Measurements from ENCODE around the gene RAMP1.

RAMP1 gene

GRCh38 chr2:237895544-237896506 is 36.4 kb downstream of the RAMP1 start:
- DNase-seq (ENCODE audit: low read depth), result no peak
- no peak for TF ChIP-seq CTCF (conservative IDR thresholded peaks at IDR 0.05; ENCODE audit: low read depth, low read length)
- no peak overlapping the region for H3K4me3 ChIP-seq (ENCODE audit: low read depth, low read length)

GRCh38 chr2:237896507-237896892 is 37.1 kb downstream of the RAMP1 start:
- no peak overlapping the region for H3K4me3 ChIP-seq (ENCODE audit: low read depth, low read length)
- no peak for TF ChIP-seq CTCF (conservative IDR thresholded peaks at IDR 0.05; ENCODE audit: low read depth, low read length)
- DNase-seq (ENCODE audit: low read depth), result peak; percentile 46

DNA sequence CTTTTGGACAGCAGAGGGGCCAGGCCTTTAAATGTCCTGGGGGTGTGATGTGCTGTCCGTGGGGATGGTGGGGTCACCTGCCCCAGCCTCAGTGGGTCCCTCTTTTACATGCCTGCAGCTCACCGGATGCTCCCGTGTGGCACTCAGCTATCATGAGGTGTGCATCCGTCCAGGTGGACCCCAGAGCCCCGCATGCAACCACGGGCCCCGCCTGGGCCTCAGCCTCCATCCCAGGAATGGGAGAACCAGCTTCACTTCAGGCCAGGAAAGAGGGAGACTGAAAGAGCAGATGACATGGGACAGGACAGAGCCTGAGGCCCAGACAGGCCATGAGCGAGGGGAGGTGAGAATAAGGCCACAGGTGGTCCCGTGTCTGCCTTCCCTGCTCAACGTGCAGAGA is 37.5 kb downstream of the RAMP1 start:
- DNase-seq (ENCODE audit: low read depth), result no peak
- no peak overlapping the region for H3K4me3 ChIP-seq (ENCODE audit: low read depth, low read length)
- TF ChIP-seq CTCF (conservative IDR thresholded peaks at IDR 0.05; ENCODE audit: low read depth, low read length), result no peak

DNA sequence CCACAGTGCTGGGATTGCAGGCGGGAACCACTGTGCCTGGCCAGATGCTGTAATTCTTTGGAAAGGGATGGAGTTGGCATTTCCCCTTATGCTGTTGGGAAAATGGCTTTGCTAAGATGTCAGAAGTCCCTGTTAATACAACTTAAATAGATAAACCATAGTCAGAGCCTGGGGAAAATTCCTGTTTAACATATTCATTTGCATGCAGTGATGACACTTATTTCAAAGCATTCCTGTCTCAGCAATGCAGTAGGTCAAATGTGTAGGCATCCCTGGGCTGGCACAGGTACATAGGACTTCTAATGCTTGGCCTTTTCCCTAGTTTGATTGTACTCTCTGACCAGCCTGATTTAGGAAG is 38.6 kb downstream of the RAMP1 start:
- no peak overlapping the region for H3K4me3 ChIP-seq (ENCODE audit: low read depth, low read length)
- no peak for DNase-seq (ENCODE audit: low read depth)
- no peak for TF ChIP-seq CTCF (conservative IDR thresholded peaks at IDR 0.05; ENCODE audit: low read depth, low read length)

DNA sequence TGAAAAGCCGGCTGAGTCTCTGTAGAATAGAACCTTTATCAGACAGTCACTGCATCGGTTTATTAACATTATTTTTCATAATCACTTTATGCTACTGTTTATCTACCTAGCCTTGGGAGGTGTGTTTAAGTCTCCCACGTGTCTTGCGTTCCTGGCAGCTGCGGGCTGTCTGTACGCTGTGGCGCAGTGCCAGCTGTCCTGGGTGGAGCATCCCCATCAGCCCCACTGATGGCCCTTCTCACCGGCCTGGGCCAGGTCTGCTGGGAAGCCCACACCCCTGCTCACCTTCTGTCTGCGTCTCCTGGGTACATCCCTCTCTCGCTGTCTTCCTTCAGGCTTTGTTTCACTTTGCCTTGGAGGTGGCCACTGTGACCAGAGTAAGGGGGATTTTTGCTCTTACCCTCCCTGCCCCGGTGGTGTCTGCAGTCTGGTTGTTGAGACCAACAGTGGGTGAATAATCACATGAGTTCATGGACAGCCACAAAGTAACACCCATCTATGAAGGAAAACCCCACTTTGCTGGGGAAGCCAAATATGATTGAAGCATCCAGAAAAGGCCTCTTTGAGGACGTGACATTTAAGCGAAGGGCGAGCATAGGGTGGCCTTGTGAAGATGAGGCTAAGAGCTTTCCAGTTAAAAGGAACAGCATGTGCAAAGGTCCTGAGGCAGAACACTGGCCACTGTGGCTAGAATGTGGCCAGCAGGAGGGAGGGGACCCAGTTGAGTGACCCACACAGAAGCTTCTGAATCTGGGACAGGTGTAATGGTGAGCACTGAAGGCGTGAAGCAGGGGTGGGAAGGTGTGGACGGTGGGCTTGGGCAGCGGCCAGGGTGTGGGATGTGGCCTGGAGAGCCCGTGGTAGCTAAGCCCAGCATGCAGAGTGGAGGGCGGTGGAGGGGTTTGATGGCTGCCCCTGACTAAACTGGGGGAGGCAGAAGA is 41.7 kb downstream of the RAMP1 start:
- H3K4me3 ChIP-seq (ENCODE audit: low read depth, low read length), result no peak overlapping the region
- no peak for TF ChIP-seq CTCF (conservative IDR thresholded peaks at IDR 0.05; ENCODE audit: low read depth, low read length)
- no peak for DNase-seq (ENCODE audit: low read depth)

- DNase-seq (ENCODE audit: low read depth), result no peak
- no peak for TF ChIP-seq CTCF (conservative IDR thresholded peaks at IDR 0.05; ENCODE audit: low read depth, low read length)
- no peak overlapping the region for H3K4me3 ChIP-seq (ENCODE audit: low read depth, low read length)
These were observed 42.8 kb downstream of the RAMP1 start for GRCh38 chr2:237901932-237902850.
